CD4-positive, alpha-beta T cell treated with Interleukin-17A for 1 hour (primary cell): Measurements from ENCODE around the gene NIPA2.

Source experiments
- DNase-seq: peaks from one replicate; pipeline ENCODE4 v3.0.0-alpha.2; 2020

The NIPA2 gene

DNA sequence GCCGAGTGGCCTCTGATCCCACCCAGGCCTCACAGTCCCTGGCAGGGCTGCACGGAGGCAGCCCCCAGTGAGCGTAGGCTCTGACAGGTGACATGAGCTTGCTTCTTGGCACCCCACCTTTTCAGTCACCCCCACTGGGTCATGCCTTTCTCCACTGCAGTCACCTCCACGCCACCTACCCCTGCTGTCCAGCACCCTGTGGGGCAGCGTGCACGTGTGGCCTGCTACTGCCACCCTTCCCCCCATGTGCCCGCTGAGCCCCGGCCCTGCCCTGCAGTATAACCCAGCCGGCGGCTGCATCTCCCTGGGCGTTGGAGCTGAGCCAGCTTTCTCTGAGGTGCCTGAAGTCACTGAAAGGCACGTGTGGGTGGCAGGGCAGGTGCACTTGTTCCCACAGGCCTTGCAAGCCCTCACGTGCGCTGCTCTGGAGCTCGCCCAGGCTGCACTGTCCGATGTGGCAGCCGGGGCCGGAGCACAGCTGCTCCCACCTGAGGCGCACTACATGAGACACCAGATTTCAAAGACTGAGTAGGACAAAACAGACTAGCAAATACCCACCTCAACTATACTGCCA, 65.6 kb downstream of the NIPA2 start:
- DNase-seq: no peak

DNA sequence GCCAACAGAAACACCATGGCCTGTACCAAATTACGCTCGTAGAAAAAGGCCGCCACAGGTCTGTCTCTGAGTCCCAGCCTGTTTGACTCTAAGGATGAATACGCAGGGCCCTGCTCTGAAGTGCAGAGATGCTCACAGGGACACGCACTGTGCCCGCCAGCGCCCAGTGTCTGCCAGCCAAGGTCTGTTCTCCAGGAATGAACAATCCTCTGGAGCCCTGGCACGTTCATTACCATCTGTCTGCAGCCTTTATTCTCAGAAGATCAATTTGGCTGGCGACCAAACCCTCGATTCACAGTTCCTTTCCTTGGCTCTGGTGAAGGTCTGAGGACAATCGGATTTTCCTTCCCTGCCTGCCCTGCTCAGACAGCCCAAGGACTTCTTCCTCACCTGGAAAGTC, 66.3 kb downstream of the NIPA2 start:
- DNase-seq: no peak

DNA sequence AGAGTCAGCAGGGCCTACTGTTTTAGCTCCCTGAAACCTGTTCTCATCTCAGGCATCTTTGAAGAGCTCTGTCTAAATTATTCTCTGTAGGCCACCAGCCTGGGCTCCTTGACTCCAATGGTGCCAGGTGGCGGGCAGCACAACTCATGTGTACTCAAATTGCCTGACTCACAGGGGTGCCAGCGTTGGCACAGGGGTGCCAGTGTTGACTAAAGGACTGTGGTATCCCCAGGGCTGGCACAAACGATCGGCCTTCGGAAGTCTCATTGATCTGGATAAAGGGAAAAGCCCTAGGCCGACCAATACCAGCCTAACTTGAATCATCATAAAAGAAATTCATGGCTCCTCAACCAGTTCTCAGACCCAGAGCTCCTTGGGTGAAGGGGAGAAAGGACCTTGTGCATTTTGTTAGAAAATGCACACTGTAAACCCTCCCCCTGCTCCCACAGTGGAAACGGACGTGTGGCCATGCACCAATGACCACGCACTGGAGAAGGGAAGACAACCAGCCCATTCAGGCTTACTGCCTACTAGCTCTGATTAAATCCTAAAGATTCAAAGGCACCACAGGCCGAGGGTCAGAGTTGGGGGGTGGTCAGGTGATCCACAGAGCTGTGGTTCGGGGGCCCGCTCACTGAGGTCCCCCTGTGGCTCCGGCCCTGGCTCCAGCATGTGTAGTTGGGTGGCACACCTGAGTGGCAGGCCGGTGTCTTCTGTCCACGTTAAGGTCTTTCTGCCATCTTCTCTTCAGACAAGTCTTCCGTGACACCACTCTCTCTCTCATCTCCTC, 68.9 kb downstream of the NIPA2 start:
- no peak for DNase-seq

- DNase-seq: no peak
These were observed 70.4 kb downstream of the NIPA2 start for GRCh38 chr15:22908830-22909229.

GRCh38 chr15:22911306-22911705, 72.8 kb downstream of the NIPA2 start:
- no peak for DNase-seq

- DNase-seq: no peak
These were observed 73.8 kb downstream of the NIPA2 start for GRCh38 chr15:22912256-22912655.

DNA sequence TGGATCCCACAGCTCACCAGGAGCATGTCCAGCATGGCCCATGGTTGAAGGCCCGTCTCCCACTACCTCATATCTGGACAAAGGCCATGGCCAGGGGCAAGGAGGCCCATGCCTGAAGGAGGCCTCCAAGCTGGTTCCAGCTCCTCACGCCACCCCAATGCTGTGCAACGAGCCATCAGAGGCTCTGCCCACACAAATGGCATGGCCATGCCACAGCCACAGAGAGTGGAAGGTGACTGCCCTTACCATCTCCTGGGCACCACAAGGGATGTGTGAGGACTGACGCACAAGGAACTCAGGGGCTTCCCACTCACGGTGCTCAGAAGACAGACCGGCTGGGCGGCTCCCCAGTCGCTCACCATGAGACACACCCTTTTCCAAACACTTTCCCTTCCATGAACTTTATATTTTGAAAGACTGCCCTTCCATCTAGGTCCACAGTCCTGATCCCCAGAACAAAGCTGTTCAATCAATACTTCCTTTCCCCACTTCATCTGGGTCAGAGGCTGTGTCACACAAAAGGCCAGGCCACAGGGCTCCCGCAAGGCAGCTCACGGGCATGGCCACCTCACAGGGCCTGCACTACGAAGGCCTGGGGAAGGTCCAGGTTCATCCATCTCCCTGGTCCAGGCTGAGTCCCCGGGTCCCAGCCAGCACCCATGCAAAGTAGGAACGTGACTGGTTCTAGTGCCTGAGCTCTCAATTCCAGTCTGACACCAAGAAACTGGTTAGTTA, 75.3 kb downstream of the NIPA2 start:
- DNase-seq: no peak

- DNase-seq: no peak
These were observed 77.5 kb downstream of the NIPA2 start for GRCh38 chr15:22915866-22916515.

GRCh38 chr15:22916606-22917350, 78.3 kb downstream of the NIPA2 start:
- no peak for DNase-seq

- no peak for DNase-seq
These were observed 79.1 kb downstream of the NIPA2 start for GRCh38 chr15:22917556-22917955.
